Brain pericyte (primary cell): Measurements from ENCODE around the gene BICDL1.

Experiments
- DNase-seq: peaks from one replicate; pipeline ENCODE4 v3.0.0-alpha.2; 2012; ENCODE audit warnings: low read depth, low spot score

Gene BICDL1

DNA sequence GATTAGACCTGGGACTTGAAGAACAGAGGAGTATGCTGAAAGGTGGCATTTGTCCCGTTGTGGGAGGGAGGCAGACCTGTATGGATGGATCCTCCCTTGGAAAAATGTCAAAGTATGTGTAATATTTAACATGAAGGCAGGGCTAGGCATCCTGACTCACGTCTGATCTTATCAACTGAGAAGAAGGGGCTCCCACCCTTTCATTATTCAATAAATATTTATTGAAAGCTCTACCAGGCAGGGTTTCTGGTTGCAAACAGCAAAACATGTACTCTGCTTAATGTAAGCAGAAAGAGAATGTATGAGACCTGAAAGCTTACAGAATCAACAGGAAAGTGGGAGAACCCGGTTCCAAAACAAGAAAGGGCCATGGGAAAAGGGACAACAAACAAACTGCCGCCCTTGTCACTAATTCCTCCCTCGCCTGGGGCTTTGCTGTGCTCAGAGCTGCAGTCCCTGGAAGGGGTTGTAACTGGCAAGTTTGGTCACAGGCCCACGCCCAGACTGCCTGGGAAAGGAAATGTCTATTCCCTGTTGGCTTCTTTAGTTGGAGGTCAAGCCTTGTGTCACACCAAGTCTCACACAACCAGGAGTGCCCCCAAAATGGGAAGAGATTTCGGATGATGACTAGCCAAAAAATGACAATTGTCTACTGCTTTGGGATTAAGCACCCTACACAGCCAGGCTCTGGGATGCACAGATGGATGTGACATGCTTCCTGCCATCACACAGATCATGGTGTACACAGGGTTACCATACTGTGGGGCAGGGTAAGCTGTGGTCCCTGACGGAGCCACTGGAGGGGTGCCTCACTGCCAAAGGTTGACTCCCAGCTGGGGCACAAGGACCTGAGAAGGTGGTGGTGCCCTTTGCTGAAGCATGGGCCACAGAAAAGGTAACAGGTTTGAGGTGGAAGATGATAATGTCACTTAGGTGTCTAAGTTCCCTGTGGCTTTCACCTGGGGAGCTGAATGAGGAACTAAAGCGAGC is 90.7 kb downstream of the BICDL1 start:
- no peak for DNase-seq

DNA sequence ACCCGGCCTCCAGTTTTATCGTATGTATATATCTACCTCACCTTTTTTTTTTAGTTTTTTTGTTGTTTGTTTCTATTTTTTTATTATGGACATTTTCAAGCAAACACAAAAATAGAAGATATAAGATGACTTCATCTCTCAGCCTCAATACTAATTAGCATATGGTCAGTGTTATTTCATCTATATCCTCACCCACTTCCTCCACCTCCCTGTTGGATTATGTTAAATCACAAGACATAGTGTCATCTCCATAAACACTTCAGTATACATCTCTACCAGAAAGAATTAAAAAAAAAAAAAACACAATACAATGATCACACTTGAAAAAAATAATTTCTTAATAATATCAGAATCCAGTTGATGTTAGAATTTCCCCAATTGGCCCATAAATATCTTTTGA is 92.6 kb downstream of the BICDL1 start:
- no peak for DNase-seq

DNA sequence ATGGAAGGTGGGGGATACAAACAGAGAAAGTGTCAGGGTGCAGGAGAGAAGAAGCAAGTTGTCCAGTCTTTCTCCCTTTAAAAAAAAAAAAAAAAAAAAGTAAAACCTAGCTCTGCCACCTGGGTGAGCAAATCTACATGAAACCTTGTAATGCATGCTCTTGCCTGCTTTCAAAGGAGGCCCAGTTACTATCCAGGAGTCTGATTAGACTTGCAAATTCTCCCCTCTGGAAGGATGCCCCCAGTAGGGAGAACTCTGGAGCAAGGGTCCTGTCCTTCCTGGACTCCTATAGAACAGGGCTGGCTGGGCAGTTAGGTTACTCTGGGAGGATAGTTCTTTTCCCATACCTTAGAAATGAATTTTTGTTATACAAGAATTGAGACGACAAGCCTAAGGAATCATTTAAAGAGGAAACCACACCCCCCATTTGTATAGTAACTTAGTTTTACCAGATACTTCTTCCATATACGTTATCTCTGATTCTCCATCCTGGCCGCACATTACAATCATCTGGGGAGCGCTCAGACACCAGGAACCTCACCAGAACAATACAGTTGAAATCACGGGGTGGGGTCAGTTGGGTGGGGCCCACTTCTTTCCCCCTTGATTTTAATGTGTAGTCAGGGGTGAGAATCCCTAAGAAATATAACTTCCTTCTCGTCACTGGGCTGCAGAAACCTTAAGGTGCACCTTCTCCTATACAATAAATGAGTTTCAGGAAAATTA is 97.0 kb downstream of the BICDL1 start:
- DNase-seq, result no peak

DNA sequence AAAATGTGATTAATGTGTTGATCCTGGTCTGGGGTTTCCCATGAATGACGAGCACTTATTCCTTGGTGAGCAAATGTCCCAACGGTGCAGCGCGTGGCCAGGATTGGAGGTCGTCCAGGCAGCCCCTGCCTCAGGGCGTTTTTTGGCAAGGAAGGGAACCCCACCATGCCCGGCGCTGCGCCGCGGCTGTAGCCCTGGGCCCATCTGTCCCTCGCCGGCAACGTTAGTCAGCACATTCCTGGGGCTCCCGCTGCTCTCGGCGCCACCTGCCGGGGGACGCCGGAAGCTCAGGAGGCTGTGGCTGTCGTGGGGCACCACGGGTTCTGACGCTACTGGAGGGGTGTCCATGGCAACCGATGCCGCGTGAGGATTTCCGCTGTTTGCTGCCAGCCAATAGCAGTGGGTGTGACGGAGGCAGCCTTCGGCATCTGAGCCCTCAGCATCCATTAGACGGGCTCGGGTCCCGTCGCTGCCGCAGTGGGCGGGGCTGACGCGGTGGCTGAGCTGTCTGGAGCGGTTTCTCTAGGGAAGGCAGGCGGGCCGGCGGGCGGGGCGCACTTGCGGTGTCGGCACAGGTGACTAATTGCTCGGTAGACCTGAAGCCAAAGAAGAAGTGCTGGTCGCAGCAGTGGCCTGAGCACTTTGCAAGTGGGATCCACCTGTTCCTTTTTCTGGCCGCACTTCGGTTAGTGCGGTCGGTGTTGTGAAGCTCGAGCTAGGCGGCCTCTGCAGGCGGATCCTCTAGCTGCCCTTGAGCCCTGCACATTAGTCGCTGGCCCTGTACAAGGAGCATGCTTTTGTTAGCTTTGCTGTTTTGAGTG is 98.0 kb downstream of the BICDL1 start:
- DNase-seq, result peak; percentile 90

DNA sequence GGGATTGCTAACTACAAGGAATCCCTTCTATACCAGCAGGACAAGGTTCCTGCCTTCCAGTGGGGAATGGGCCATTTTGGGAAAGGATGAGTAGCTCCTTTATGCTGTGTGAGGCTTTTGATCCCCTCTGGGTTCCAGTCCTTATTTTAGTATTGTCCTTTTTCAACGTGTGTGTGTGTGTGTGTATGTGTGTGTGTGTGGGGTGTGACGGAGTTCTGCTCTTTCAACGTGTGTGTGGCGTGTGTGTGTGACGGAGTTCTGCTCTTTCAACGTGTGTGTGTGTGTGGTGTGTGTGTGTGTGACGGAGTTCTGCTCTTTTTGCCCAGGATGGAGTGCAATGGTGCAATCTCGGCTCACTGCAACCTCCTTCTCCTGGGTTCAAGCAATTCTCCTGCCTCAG is 100.1 kb downstream of the BICDL1 start:
- no peak for DNase-seq

DNA sequence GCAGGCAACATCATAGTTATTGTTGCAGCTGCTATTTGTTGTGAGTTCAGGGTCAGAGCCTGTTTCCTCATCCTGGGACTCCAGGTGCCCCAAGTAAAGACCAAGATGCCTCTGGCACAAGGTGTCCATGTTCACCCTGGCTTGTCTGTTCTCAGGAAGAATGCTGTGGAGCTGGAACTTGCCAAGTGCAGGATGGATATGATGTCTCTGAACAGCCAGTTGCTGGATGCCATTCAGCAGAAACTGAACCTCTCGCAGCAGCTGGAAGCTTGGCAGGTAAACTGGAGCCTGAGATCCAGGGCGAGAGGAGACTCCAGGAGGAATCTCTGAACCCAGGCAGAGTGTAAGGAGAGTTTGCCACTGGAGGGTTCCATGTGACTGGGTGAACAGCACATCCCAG is 100.8 kb downstream of the BICDL1 start:
- no peak for DNase-seq

DNA sequence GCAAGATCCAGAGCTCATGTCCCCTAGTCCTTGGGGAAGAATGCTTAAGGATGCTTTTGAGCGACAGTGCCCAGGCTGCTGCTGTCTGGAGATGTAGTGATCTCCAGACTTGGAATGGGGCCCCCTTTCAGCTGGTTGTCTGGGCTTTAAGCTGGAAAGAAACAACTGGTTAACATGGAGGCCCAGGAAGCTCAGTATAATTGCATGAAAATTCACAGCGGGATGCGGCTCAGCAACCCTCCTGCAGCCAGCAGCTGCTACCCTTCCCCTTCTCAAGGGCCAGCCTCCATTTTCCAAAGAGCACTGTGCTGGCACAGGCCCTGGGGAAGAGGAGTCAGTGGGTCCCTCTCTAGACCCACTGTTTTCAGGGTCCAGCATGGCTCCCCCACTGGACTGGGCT is 101.2 kb downstream of the BICDL1 start:
- DNase-seq, result no peak

DNA sequence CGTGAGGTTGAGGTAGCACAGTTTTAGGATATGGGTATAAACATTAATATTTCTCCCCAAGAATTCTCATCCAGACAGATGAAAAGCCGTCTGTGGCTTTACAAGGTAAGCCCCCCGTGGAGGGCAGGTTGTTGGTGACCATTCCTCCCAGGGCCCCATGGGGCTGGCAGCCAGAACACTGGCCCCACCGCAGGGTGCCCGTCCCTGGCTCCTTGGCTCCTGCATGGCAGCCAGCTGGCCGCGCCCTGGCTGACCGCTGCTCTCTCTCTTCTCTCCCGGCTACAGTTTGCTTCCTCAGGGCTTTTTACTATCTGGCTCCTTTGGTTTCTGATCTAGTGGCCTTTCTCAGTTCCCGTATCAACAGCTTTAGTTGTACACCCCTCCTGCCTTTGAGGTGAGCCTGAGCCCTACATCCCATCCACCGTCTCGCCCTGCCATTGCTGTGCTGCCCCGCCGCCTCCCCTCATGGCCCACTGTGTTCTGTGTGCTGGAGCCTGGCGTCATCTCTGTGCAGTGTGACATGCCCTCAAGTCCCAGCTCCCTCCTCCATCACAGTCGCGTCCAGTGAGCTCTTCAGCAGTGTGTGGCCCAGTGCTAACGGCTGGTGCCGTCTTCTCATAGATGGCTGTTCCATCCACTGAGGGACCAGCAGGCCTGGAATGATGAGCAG is 101.7 kb downstream of the BICDL1 start:
- DNase-seq, result no peak

DNA sequence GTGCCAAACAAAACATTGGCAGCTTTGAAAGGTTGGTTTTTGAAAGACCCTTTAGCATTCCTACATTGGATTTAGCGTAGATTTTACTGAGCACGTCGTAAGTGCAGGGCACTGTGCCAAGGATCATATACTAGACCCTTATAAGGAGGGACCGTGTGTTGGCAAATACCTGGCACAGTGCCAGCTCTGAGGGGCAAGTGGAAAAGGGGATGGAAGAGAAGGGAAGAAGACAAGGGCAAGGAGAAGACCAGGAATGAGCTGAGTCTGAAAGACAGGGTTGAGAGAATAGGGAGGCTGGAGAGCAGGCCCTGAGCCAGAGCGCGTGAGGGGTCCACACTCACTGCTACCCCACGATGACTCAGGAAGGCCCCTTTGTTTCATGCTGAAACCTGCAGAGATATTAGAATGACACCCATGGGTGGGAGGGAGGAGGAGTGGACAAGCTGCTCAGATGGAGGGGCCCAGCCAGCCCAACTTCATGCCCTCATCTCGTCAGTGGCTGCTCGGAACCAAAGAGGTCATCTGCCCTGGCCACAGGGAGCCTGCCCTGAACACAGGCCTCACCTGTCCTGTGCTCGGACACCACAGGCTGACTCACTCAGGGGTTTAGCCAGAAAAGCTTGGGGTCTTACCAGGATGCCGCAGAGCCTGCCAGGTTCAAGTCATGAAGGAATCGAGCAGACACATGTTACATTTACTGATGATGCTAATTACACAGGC is 102.5 kb downstream of the BICDL1 start:
- no peak for DNase-seq

DNA sequence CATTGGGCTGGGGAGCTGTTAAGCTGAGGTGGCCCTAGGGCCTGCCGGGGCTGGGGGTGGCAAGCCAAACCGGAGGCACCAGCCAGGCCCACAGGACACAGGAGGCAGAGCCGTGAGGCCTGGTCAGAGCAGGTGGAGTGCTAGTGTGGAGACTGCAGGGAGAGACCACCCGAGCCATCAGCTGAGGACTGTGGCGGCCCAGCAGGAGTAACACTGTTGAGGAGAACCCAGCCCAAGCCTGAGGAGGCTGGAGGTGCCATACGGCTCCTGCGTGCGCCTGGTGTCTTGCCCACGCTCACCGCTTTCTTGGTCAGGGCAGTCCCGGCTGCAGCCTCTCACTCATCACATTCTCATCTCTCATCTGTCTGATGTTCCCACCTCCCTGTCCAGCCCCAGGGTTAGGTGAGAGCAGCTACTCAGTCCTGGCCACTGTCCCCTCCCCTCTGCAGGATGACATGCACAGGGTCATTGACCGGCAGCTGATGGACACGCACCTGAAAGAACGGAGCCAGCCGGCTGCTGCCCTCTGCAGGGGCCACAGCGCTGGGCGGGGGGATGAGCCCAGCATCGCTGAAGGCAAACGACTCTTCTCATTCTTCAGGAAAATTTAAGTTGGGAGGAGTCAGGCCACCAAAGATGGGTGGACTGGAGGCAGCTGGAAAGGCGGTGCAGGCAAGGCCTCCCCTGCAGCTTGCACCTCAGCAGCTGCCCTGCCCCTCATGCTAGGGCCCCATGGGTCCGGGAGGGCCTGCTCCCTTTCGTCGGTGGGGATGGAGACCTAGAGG is 103.7 kb downstream of the BICDL1 start:
- no peak for DNase-seq

DNA sequence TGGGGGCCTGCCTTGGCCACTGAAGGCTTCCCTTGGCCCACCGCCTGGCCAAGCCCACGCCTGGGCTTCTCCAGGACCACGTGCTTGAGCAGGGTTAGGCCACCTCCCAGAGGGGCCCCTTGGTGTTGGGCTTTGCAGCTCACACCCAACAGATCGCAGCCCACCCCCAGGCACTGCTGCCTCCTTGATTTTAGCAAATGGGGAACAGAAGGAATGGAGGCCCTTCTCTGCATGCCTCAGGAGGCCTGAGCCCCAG is 104.2 kb downstream of the BICDL1 start:
- DNase-seq, result no peak

DNA sequence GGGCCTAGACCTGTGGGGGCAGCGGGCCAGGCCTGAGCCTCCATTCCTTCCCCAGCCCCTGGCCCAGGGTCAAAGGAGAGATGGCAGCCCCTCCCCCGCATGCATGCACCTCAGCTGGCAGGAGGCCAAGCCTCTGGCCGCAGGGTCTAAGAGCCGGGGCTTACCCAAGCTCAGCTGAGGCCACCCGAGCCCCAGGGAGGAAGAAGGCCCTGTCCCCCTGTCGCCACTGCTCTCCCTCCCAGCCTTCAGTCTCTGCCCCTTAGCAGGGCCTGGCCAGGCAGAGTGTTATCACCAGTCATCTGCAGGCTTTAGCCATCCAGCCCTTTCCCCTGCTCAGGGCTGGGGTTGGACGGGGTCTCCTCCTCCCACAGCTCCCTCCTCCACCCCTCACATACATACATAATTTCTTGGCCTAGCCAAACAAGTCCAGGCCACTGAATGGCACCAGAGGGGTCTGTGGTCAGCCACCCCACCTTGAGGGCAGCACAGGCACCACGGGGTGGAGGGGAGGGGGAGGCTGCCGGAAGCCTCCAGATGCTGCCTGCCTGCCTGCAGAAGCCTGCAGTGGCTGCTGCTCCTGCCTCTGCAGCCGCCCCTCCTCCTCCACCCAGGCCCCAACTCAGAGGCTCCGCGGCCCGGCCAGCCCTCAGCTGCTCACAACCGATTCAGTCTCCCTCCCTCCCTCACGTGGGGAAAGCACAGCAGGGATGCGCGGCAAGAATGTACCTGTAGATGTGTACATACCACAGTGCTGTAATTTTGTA is 104.7 kb downstream of the BICDL1 start:
- no peak for DNase-seq

DNA sequence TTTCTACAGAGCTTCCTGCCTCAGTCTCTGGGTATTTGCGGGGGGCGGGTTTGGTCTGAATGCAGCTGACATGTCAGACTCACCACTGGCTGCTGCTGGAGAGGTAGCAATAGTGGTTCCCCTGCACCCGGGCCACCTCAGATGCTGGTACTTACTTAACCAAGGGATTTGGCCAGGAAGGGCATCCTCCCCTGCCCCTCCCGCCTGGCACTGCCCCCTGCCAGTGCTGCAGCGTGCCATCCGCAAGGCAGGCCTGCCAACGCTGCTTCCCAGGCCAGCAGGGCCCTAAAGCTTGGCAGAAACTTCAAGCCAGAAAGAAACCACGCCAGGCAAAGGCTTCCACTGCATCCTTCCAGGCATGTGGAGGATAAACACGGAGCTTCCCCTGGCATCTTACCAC is 105.4 kb downstream of the BICDL1 start:
- DNase-seq, result no peak

DNA sequence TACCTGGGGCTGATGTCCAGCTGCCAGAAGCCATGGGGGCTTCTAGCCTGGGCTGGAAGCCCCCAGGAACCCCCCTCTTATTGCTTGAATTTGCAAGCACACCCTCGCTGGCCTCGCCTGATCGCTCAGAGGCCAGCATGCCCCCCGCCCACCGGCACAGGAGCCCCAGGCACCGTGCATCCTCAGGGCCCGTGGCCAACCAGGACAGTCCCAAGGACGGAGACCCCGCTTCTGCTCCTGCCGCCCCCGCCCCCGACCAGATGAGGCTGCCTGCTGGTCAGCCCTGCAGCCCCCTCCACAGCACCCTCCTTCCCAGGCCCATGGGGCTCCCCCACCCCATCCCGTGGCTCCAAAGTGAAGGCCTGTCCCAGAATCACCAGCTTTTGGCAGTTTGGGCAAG is 106.3 kb downstream of the BICDL1 start:
- no peak for DNase-seq

DNA sequence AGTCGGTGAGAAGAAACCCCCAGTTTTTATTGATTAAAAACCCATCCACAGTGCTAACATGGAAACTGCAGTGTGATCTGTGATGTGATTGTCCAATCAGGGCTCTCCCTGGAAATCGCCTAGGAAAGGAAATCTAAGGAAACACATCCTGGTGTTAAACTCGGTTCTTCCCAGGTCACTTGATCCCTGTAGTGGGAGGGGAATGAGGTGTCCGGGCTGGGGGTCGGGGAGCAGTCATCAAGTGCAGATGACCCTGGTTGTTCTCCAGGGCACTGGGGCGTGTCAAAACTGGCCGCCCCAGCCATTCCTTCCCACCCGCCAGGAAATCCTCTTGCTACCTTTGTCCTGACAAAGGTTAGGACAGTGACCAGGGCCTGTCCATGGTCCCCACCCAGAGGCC is 106.7 kb downstream of the BICDL1 start:
- DNase-seq, result no peak

DNA sequence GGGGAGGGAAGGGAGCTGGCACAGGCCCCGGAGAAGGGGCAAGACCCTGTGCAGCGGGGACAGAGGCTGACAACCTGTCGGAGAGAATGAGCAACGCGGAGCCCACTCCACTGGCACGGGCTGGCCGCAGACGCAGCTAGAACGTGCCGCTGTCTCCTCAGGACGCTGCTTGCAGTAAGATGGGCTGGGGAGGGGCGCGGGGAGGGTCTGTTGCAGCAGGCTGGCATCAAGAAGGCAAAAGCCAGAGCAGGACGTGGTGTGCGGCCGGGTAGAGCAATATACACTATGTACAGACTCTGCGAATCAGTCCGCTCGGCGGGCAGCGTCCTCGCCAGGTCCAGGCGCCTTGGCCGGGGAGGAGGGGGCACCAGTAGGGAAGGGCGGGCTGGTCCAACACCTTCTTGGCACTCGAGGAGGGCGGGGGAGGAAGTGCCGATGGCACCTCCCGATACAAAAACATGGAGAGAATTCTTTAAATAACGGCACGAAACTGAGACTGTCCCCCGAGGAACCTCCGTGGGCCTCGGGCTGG is 107.7 kb downstream of the BICDL1 start:
- no peak for DNase-seq

DNA sequence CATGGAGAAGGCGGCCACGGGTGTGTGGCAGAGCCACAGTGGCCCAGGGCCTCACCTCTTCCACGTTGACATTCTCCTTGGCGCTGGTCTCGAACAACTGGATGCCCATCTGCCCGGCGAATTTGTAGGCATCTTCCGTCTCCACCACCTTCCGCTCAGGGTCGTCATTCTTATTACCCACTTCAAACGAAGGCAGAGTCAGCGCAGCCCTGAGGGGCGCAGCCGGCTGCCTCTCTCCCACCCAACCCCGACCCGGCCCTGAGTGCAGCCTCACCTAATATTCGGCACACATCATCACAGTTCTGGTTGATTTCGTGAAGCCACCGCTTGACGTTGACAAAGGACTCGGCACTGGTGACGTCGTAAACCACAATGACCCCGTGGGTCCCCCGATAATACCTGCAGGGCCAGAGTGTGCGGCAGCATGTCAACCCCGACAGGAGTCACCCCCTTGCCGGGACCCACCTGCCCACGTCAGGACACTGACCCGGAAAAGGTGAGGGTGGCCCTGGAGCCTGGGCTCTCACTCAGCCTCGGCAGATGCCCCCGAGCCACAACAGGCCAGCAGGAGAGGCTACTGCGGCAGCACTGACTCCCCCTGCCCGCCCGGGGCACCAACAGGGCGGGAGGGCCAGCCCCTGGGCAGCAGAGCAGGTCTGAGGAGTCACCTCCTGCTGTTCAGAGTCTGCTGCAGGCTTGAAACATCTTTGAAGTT is 109.9 kb downstream of the BICDL1 start:
- DNase-seq, result no peak

DNA sequence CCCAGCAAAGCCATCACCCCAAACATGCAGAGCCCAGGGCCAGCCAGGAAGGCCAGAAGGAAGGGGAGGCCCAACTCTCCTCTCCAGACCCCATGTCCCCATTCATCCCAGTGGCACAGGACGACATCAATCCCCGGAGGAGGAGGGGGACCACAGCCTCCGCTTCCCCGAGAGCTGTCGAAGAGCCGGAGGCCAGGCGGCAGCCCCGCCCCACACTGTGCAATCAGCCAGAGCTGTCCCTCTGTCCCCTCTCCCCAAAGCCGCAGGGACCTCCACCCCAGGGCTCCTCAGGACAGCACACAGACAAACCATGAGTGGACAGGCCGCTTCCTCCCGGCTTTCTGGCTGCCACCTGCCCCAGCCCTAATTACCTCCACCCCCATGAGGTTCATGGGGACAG is 110.7 kb downstream of the BICDL1 start:
- DNase-seq, result no peak

DNA sequence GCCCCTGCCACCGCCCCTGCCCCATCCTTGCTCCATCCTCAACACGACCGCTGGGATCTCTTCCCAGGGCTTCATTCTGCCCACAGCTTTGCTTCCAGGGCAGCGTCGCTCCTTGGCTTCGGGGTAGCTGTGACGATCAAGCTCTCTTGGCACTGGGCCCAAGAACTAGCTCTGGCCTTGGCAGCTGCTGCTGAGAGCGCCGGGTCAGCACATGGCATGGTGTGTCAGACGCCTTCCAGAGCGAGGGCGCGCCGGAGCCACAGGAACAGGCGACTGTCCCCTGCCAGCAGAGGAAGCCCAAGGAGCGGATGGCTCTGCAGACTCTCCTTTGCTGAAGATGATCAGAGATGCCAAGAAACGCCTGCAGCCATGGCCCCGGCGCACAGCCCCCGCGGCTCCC is 111.6 kb downstream of the BICDL1 start:
- DNase-seq, result no peak
